Measurements from ENCODE around the gene ZNF655.

Gene ZNF655

DNA sequence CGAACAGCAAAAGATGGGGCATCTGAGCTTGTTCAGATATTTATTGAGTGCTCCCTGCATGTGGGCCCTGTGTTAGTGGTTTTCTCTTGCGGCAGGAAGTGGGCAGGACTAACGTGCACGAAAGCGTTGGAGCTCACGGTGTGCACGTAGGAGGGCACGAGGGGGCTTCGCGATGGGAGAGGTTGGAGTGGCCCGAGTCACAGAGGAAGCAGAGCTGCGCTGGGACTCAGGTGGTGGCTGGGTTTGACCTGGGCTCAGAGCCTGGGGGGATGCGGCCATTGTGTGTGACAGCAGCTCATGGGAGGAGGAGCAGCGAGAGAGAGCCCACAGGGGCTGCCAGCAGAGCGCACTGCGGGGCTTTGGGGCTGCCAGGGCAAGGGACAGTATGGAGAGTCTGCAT lies 66.0 kb downstream of the ZNF655 start:
- TF ChIP-seq, protein P1, sequence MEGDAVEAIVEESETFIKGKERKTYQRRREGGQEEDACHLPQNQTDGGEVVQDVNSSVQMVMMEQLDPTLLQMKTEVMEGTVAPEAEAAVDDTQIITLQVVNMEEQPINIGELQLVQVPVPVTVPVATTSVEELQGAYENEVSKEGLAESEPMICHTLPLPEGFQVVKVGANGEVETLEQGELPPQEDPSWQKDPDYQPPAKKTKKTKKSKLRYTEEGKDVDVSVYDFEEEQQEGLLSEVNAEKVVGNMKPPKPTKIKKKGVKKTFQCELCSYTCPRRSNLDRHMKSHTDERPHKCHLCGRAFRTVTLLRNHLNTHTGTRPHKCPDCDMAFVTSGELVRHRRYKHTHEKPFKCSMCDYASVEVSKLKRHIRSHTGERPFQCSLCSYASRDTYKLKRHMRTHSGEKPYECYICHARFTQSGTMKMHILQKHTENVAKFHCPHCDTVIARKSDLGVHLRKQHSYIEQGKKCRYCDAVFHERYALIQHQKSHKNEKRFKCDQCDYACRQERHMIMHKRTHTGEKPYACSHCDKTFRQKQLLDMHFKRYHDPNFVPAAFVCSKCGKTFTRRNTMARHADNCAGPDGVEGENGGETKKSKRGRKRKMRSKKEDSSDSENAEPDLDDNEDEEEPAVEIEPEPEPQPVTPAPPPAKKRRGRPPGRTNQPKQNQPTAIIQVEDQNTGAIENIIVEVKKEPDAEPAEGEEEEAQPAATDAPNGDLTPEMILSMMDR (IDR thresholded peaks at IDR 0.05; ENCODE audit: control insufficient read depth, insufficient read depth, low read depth, low read length, missing control alignments) = no peak
- no peak overlapping the region for H3K4me3 ChIP-seq (ENCODE audit: control insufficient read depth, low read depth, low read length)
- DNase-seq (ENCODE audit: low read depth) = no peak

DNA sequence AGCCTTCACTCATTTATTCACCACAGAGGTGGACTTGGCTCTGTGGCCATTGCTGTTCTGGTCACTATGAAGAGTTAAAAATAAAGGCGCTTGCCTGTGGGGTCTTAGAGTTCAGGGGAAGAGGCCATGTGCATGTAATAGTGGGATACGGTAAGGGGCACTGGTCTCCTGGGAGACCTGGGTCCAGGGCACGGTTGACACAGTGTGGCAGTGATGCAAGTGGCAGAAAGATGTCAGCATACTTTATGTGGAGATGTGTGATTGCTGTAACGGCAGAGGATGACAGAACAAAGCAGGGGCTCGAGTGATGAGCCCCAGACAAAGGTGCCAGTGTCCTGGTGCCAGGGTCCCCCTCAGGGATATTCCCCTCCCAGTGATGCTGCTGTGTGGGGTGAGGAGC lies 66.9 kb downstream of the ZNF655 start:
- TF ChIP-seq, protein P1 (IDR thresholded peaks at IDR 0.05; ENCODE audit: control insufficient read depth, insufficient read depth, low read depth, low read length, missing control alignments) = no peak
- H3K4me3 ChIP-seq (ENCODE audit: control insufficient read depth, low read depth, low read length) = no peak overlapping the region
- DNase-seq (ENCODE audit: low read depth) = no peak

- TF ChIP-seq, protein P1 (IDR thresholded peaks at IDR 0.05; ENCODE audit: control insufficient read depth, insufficient read depth, low read depth, low read length, missing control alignments) = no peak
- no peak for DNase-seq (ENCODE audit: low read depth)
- H3K4me3 ChIP-seq (ENCODE audit: control insufficient read depth, low read depth, low read length) = no peak overlapping the region
These were observed 67.5 kb downstream of the ZNF655 start for GRCh38 chr7:99625961-99626360.

Data from AG09309 (cell line).